HCT116 (cell line): ENCODE data around the gene MACROH2A1. TPM values are rescaled to one million over a fixed set of nuclear protein-coding genes. Genes with fewer than 3 reads are reported as not detected.

Experiments
- ATAC-seq: fragments of 200-7000 bp; cut with Tn5 transposase; 2 replicates; pipeline ENCODE4 v1.9.1; 2020; ENCODE audit warnings: mild to moderate bottlenecking, moderate library complexity
- BruUV-seq: library from RNA; stranded (reverse); fragments of 400-500 nt; replicated peaks from 2 replicates; lab custom pipeline; 2021; lab: Mats Ljungman, UMichigan
- CTCF ChIA-PET: fragments of 300-600 bp; sonication (Branson Sonifier 250); formaldehyde crosslinking; loops from one replicate; lab custom pipeline; 2021; ENCODE audit warnings: antibody characterized with exemption; lab: Charles Lee
- POLR2A ChIA-PET: fragments of 300-600, 350-600 bp; sonication (Branson Sonifier 250); formaldehyde crosslinking; loops from one replicate; lab custom pipeline; 2021; ENCODE audit warnings: antibody characterized with exemption; lab: Charles Lee
- RAD21 ChIA-PET, 2 experiments: fragments of 300-600 bp; sonication (Branson Sonifier 250); formaldehyde crosslinking; loops; one replicate each; lab custom pipeline; 2023; ENCODE audit warnings: low total read pairs in 2 of 2; ENCODE audit not compliant: uncharacterized antibody in 2 of 2, unreplicated experiment in 2 of 2, low non-redundant PET in 1 of 2; lab: Charles Lee
- DNase-seq: peaks from one replicate; pipeline ENCODE4 v3.0.0-alpha.2; 2010; ENCODE audit warnings: low read depth, low spot score
- H2AFZ ChIP-seq: fragments of 200-600 bp; shearing (Covaris generic), sonication (generic); 2 replicates; pipeline ENCODE4 v1.6.1; 2017; ENCODE audit warnings: low read depth, mixed run types, mixed read lengths, antibody characterized with exemption, low read length; ENCODE audit not compliant: poor library complexity, severe bottlenecking
- H3K27ac ChIP-seq: 2 replicates; pipeline ENCODE4 v1.5.1; 2012; ENCODE audit warnings: low read depth, low read length
- H3K27me3 ChIP-seq: fragments of 200-600 bp; sonication (generic); 2 replicates; pipeline ENCODE4 v1.6.1; 2016; ENCODE audit warnings: mixed run types, low read length, mixed read lengths; ENCODE audit not compliant: insufficient read depth
- H3K36me3 ChIP-seq, 2 experiments: fragments of 200-500 bp in 1 of 2; fragments of 200-600 bp in 1 of 2; sonication (Bioruptor generic) in 1 of 2; sonication (generic) in 1 of 2; 2 replicates each; pipeline versions ENCODE4 v1.5.1 to v1.6.1; 2014 to 2016; ENCODE audit warnings: low read length in 2 of 2, inconsistent platforms in 1 of 2, mixed read lengths in 1 of 2, mixed run types in 1 of 2; ENCODE audit not compliant: insufficient read depth in 2 of 2, control insufficient read depth in 1 of 2
- H3K4me1 ChIP-seq, 2 experiments: fragments of 200-600 bp in 1 of 2; sonication (generic) in 1 of 2; 2 replicates each; pipeline versions ENCODE4 v1.5.1 to v1.6.1; 2012 to 2017; ENCODE audit warnings: low read length in 2 of 2, inconsistent platforms in 1 of 2, mild to moderate bottlenecking in 1 of 2, mixed read lengths in 1 of 2, mixed run types in 1 of 2, moderate library complexity in 1 of 2; ENCODE audit not compliant: insufficient read depth in 2 of 2, control insufficient read depth in 1 of 2
- H3K4me2 ChIP-seq: fragments of 200-600 bp; sonication (generic); 2 replicates; pipeline ENCODE4 v1.6.1; 2017; ENCODE audit warnings: mixed run types, low read length, mixed read lengths
- H3K4me3 ChIP-seq, 2 experiments: fragments of 200-600 bp in 1 of 2; sonication (generic) in 1 of 2; replicated peaks in 1 of 2; 2 replicates each; pipeline ENCODE4 v1.5.1; 2011 to 2016; ENCODE audit warnings: low read length in 2 of 2, control low read depth in 1 of 2, low read depth in 1 of 2, mild to moderate bottlenecking in 1 of 2, mixed read lengths in 1 of 2, mixed run types in 1 of 2
- H3K79me2 ChIP-seq: fragments of 200-600 bp; sonication (generic); 2 replicates; pipeline ENCODE4 v1.6.1; 2017; ENCODE audit warnings: mild to moderate bottlenecking, mixed run types, low read length, moderate library complexity, mixed read lengths; ENCODE audit not compliant: insufficient read depth
- H3K9ac ChIP-seq: fragments of 200-600 bp; sonication (generic); 2 replicates; pipeline ENCODE4 v1.6.1; 2016; ENCODE audit warnings: low read length, mixed read lengths
- H3K9me2 ChIP-seq: fragments of 200-600 bp; sonication (generic), shearing (Covaris generic); 2 replicates; pipeline ENCODE4 v1.6.1; 2017; ENCODE audit warnings: mixed run types, mild to moderate bottlenecking, moderate library complexity; ENCODE audit not compliant: insufficient read depth
- H3K9me3 ChIP-seq, 2 experiments: fragments of 200-500 bp in 1 of 2; fragments of 200-600 bp in 1 of 2; sonication (Bioruptor generic) in 1 of 2; sonication (generic) in 1 of 2; 2 replicates each; pipeline ENCODE4 v1.6.1; 2014 to 2017; ENCODE audit warnings: low read length in 2 of 2, mixed read lengths in 2 of 2, inconsistent platforms in 1 of 2, low read depth in 1 of 2, mild to moderate bottlenecking in 1 of 2, mixed run types in 1 of 2, moderate library complexity in 1 of 2; ENCODE audit not compliant: control insufficient read depth in 1 of 2, insufficient read depth in 1 of 2
- H4K20me1 ChIP-seq: fragments of 200-600 bp; sonication (generic), shearing (Covaris generic); 2 replicates; pipeline ENCODE4 v1.6.1; 2017; ENCODE audit warnings: mixed run types, mild to moderate bottlenecking, moderate library complexity; ENCODE audit not compliant: insufficient read depth
- EGR1 ChIP-seq: IDR thresholded peaks from 2 replicates; pipeline ENCODE4 v1.6.1; 2012; ENCODE audit warnings: low read depth
- JUND ChIP-seq: IDR thresholded peaks from 2 replicates; pipeline ENCODE4 v1.6.1; 2012
- RAD21 ChIP-seq: IDR thresholded peaks from 2 replicates; pipeline ENCODE4 v1.6.1; 2012; ENCODE audit warnings: low read depth, mild to moderate bottlenecking
- SRF ChIP-seq: IDR thresholded peaks from 2 replicates; pipeline ENCODE4 v1.6.1; 2012; ENCODE audit warnings: low read depth
- intact Hi-C: fragments of 100-400 bp; cut with micrococcal nuclease; formaldehyde crosslinking; loops from 2 replicates; pipeline ENCODE4 v1.10.0; 2022
- total RNA-seq: library from RNA; stranded (reverse); gene quantifications from one replicate; pipeline ENCODE4 v1.2.1, GENCODE V29; 2021; ENCODE audit not compliant: unreplicated experiment
- TF ChIP-seq, protein P1 (sequence below): IDR thresholded peaks from 2 replicates; pipeline ENCODE4 v1.6.1; 2012; ENCODE audit warnings: low read depth
- TF ChIP-seq, protein P2 (sequence below), 3 experiments: fragments of 200-600 bp in 1 of 3; sonication (generic) in 1 of 3; IDR thresholded peaks in 2 of 3; conservative IDR thresholded peaks in 1 of 3; 2 replicates each; pipeline ENCODE4 v1.5.1; 2012 to 2017; ENCODE audit warnings: low read depth in 2 of 3, low read length in 2 of 3, antibody characterized with exemption in 1 of 3, borderline replicate concordance in 1 of 3, control low read depth in 1 of 3, mild to moderate bottlenecking in 1 of 3, mixed read lengths in 1 of 3, mixed run types in 1 of 3, moderate library complexity in 1 of 3; ENCODE audit not compliant: insufficient read depth in 1 of 3

MACROH2A1 gene
- total RNA-seq, 1 experiment from 2014 or later, result 218 TPM

- H3K4me3 ChIP-seq, result no peak overlapping the region
- intact Hi-C loops, result no loop called here
- H3K27me3 ChIP-seq, result no peaks in the 10 kb centered on the region
- H4K20me1 ChIP-seq, result no peaks in the 10 kb centered on the region
- H3K9ac ChIP-seq, result no peak overlapping the region
- H2AFZ ChIP-seq, result no peak overlapping the region
- CTCF ChIA-PET, result no interaction called here
- RAD21 ChIA-PET, result no interaction called here
- H3K9me2 ChIP-seq, result no peaks in the 10 kb centered on the region
- H3K79me2 ChIP-seq, result no peaks in the 10 kb centered on the region
- BruUV-seq, result no TSS peak
- H3K27ac ChIP-seq, result no peak overlapping the region
- no peak for DNase-seq
- no peak overlapping the region for H3K4me2 ChIP-seq
- peaks cover 6 to 11% of the 10 kb centered on the region in 2 experiments; a peak in 2 of 4 replicates for H3K4me1 ChIP-seq
- H3K9me3 ChIP-seq, result no peaks in the 10 kb centered on the region
- no peak for ATAC-seq
- no peaks in the 10 kb centered on the region for H3K36me3 ChIP-seq
- POLR2A ChIA-PET, result no interaction called here
- no peak for TF ChIP-seq EGR1
Measured at GRCh38 chr5:135320718-135321484, 78.1 kb downstream of the MACROH2A1 start.

GRCh38 chr5:135319928-135320606, 79.0 kb downstream of the MACROH2A1 start:
- Histone ChIP-seq H3K36me3 (no peaks in the 10 kb centered on the region), H3K4me1 (peaks cover 2 to 3% of the 10 kb centered on the region in 2 experiments; a peak in 2 of 4 replicates), H4K20me1 (no peaks in the 10 kb centered on the region), H3K79me2 (no peaks in the 10 kb centered on the region), H3K27ac (no peak overlapping the region), H3K4me3 (no peak overlapping the region), H3K4me2 (no peak overlapping the region), H3K27me3 (no peaks in the 10 kb centered on the region), H3K9ac (no peak overlapping the region), H2AFZ (no peak overlapping the region), H3K9me2 (no peaks in the 10 kb centered on the region), H3K9me3 (no peaks in the 10 kb centered on the region)
- TF ChIP-seq, protein P1, sequence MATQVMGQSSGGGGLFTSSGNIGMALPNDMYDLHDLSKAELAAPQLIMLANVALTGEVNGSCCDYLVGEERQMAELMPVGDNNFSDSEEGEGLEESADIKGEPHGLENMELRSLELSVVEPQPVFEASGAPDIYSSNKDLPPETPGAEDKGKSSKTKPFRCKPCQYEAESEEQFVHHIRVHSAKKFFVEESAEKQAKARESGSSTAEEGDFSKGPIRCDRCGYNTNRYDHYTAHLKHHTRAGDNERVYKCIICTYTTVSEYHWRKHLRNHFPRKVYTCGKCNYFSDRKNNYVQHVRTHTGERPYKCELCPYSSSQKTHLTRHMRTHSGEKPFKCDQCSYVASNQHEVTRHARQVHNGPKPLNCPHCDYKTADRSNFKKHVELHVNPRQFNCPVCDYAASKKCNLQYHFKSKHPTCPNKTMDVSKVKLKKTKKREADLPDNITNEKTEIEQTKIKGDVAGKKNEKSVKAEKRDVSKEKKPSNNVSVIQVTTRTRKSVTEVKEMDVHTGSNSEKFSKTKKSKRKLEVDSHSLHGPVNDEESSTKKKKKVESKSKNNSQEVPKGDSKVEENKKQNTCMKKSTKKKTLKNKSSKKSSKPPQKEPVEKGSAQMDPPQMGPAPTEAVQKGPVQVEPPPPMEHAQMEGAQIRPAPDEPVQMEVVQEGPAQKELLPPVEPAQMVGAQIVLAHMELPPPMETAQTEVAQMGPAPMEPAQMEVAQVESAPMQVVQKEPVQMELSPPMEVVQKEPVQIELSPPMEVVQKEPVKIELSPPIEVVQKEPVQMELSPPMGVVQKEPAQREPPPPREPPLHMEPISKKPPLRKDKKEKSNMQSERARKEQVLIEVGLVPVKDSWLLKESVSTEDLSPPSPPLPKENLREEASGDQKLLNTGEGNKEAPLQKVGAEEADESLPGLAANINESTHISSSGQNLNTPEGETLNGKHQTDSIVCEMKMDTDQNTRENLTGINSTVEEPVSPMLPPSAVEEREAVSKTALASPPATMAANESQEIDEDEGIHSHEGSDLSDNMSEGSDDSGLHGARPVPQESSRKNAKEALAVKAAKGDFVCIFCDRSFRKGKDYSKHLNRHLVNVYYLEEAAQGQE, result no peak
- TF ChIP-seq, protein P2, sequence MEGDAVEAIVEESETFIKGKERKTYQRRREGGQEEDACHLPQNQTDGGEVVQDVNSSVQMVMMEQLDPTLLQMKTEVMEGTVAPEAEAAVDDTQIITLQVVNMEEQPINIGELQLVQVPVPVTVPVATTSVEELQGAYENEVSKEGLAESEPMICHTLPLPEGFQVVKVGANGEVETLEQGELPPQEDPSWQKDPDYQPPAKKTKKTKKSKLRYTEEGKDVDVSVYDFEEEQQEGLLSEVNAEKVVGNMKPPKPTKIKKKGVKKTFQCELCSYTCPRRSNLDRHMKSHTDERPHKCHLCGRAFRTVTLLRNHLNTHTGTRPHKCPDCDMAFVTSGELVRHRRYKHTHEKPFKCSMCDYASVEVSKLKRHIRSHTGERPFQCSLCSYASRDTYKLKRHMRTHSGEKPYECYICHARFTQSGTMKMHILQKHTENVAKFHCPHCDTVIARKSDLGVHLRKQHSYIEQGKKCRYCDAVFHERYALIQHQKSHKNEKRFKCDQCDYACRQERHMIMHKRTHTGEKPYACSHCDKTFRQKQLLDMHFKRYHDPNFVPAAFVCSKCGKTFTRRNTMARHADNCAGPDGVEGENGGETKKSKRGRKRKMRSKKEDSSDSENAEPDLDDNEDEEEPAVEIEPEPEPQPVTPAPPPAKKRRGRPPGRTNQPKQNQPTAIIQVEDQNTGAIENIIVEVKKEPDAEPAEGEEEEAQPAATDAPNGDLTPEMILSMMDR (IDR thresholded peaks at IDR 0.05 in 2 of 3, conservative IDR thresholded peaks at IDR 0.05 in 1 of 3; ENCODE audit: borderline replicate concordance in 1 of 3, insufficient read depth in 1 of 3, low read depth in 2 of 3, low read length in 2 of 3), result peak; percentile 25 to 40 (median 25); a peak in 3 of 6 replicates
- TF ChIP-seq JUND (no peak), SRF (no peak), RAD21 (peak; percentile 56)
- ATAC-seq (peak; percentile 81), DNase-seq (no peak)
- RAD21 ChIA-PET, result no interaction called here
- no TSS peak for BruUV-seq
- POLR2A ChIA-PET, result no interaction called here
- CTCF ChIA-PET, result no interaction called here
- intact Hi-C loops, result no loop called here
